Memory B cell (primary cell): ENCODE measurements around the gene SLC35G3.

Source experiments
- ATAC-seq: fragments of 150-1000 bp; cut with Tn5 transposase; 2 replicates; pipeline ENCODE4 v1.10.0; 2021; ENCODE audit warnings: low read depth, mild to moderate bottlenecking, moderate library complexity
- DNase-seq, 2 donors: peaks; one replicate each; pipeline ENCODE4 v3.0.0; 2022; ENCODE audit warnings: low spot score in 2 of 2
- H3K27ac Mint-ChIP-seq: one replicate; pipeline ENCODE4 v1.8.0; 2022; ENCODE audit warnings: mild to moderate bottlenecking, moderate library complexity, mixed read lengths
- H3K27me3 Mint-ChIP-seq: one replicate; pipeline ENCODE4 v1.8.0; 2022; ENCODE audit warnings: mixed read lengths
- H3K36me3 Mint-ChIP-seq: one replicate; pipeline ENCODE4 v1.8.0; 2022; ENCODE audit warnings: mild to moderate bottlenecking, mixed read lengths
- H3K4me1 Mint-ChIP-seq: one replicate; pipeline ENCODE4 v1.8.0; 2022; ENCODE audit warnings: mixed read lengths
- H3K4me3 Mint-ChIP-seq: one replicate; pipeline ENCODE4 v1.8.0; 2022; ENCODE audit warnings: mild to moderate bottlenecking, moderate library complexity, mixed read lengths
- H3K9me3 Mint-ChIP-seq: one replicate; pipeline ENCODE4 v1.8.0; 2022; ENCODE audit warnings: mixed read lengths

SLC35G3 gene

DNA sequence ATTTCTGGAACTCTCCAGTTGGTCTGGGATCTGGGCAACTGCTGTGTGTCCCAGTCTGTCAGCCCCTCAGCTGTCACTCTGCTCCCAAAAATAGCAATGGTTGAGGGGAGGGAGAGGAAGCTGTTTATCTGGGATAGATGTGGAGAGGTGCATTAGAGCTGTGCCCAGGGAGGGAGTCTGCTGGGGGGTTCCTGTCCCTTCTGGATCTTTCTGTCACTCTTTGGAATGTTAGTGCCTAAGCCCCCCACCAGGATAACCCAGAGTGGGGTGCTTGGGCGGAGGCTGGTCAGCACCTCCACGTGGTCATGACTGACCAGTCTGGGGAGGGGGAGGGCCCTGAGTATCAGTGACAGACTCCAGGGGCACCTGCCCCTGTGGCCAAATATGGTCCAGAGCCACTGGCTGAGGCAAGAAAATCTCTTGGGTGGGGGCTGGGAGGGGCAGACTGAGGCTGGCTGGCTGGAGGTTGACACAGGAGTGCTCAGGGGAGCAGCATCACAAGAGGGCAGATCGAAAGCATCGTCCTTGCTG is 46.8 kb downstream of the SLC35G3 start, which contains the start of gene UNC45B:
TSS of gene UNC45B (plus strand) at position 443 of the 531 bp plus-strand sequence. CDS start 447 bp downstream, outside the sequence.
- Mint-ChIP-seq H3K27me3 (peaks cover 6% of the 10 kb centered on the region), H3K27ac (no peak within 1 kb of the TSS), H3K4me1 (peaks cover under 1% of the 10 kb centered on the region), H3K9me3 (no peaks in the 10 kb centered on the region), H3K4me3 (no peak within 1 kb of the TSS), H3K36me3 (no peaks in the 10 kb centered on the region)
- no peak for ATAC-seq
- no peak for DNase-seq

DNA sequence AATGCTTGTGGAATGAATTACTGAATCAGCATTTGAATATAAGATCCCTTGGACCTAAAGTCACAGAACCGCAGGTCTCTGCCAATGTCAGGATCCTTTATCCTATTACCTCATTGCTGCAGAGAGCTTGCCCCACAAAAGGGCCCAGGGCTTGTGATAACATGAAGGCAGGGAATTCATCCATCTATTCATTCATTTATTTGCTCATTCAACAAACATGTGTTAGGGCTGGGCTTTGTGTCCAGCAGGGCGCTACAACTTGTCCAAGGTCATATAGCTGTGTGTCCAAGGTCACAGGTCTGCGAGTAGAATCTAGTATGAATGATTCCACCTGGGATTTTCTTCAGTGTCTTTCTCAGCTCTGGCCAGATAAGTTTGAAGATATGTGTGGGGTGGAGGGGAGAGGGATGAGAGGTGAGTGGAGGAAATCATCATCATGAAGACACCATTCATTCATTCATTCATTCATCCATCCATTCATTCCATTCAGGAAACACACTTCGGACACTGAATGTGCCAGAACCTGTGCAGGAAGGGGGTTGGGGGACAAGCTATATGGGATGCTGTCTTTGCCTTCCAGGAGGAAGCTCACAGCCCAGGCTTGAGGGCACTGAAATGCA is 47.9 kb downstream of the SLC35G3 start:
- Mint-ChIP-seq H3K4me3 (no peak overlapping the region), H3K27me3 (peaks cover 4% of the 10 kb centered on the region), H3K9me3 (no peaks in the 10 kb centered on the region), H3K27ac (no peak overlapping the region), H3K36me3 (no peaks in the 10 kb centered on the region), H3K4me1 (peaks cover 4% of the 10 kb centered on the region)
- ATAC-seq (no peak), DNase-seq (no peak)

DNA sequence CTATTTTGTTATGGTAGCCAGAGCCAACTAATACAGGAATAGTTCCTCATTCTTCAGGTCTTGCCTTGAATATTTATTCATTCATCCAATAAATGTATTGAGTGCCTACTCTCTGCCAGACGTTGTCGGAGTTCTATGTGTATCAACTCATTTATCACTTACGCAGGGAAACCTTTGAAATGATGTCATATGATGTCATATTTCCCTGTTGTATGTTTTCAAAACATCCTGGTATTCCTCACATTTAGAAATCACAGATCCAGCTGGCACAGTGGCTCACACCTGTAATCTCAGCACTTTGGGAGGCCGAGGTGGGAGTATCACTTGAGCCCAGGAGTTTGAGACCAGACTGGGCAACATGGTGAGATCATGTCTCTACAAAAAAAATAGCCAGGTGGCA is 49.4 kb downstream of the SLC35G3 start:
- H3K4me3 Mint-ChIP-seq = no peak overlapping the region
- no peaks in the 10 kb centered on the region for H3K9me3 Mint-ChIP-seq
- ATAC-seq (no peak), DNase-seq (no peak)
- peaks cover 4% of the 10 kb centered on the region for H3K4me1 Mint-ChIP-seq
- H3K27ac Mint-ChIP-seq = no peak overlapping the region
- peaks cover 4% of the 10 kb centered on the region for H3K27me3 Mint-ChIP-seq
- H3K36me3 Mint-ChIP-seq = no peaks in the 10 kb centered on the region
